GM19240 (cell line): ENCODE measurements around the gene TYSND1.
A peak's percentile ranks its signal among the peaks of the same experiment; 100 is the strongest.
"Not testable (repeated sequence)": the region's sequence is repeated elsewhere in the genome, so short reads cannot be mapped to it uniquely, and the experiment has no call there.

Experiments
- DNase-seq: peaks from one replicate; pipeline ENCODE4 v3.0.0; 2011; ENCODE audit warnings: low spot score; ENCODE audit not compliant: insufficient read length

Gene TYSND1

GRCh38 chr10:70146489-70147258 lies at the start of gene TYSND1:
Gene TYSND1, minus strand, starts transcription at chr10:70146700. Its CDS starts 114 bp downstream, at chr10:70146586.
- DNase-seq = peak; percentile 92

- DNase-seq = no peak
These were observed 46.9 kb upstream of the TYSND1 start for GRCh38 chr10:70193391-70193844.

- no peak for DNase-seq
These were observed 45.9 kb upstream of the TYSND1 start for GRCh38 chr10:70192326-70192968.

DNA sequence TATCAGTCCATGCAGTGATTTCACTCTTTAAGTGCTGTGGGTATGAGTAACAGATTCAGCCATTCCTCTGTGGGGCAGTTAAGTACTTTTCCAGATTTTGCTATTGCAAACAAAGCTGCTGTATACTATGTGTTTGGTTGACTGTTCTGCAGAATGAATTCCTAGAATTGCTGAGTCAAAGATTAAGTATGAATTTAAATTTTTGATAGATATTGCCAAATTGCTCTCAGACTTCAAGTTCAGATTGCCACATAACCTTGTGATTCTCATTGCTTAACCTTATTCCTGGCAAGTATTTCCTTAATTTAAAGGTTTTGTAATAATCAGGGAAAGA lies 45.4 kb upstream of the TYSND1 start:
- no peak for DNase-seq

GRCh38 chr10:70191161-70191971 lies 44.9 kb upstream of the TYSND1 start:
- no peak for DNase-seq

- DNase-seq = no peak
These were observed 44.1 kb upstream of the TYSND1 start for GRCh38 chr10:70190581-70190980.

GRCh38 chr10:70190102-70190501 lies 43.6 kb upstream of the TYSND1 start:
- DNase-seq = no peak

- no peak for DNase-seq
These were observed 42.3 kb upstream of the TYSND1 start for GRCh38 chr10:70188768-70189167.

- DNase-seq = no peak
These were observed 40.1 kb upstream of the TYSND1 start for GRCh38 chr10:70186571-70186970.

GRCh38 chr10:70186090-70186489 lies 39.6 kb upstream of the TYSND1 start:
- DNase-seq = no peak

- DNase-seq = no peak
These were observed 36.8 kb upstream of the TYSND1 start for GRCh38 chr10:70183304-70183703.

DNA sequence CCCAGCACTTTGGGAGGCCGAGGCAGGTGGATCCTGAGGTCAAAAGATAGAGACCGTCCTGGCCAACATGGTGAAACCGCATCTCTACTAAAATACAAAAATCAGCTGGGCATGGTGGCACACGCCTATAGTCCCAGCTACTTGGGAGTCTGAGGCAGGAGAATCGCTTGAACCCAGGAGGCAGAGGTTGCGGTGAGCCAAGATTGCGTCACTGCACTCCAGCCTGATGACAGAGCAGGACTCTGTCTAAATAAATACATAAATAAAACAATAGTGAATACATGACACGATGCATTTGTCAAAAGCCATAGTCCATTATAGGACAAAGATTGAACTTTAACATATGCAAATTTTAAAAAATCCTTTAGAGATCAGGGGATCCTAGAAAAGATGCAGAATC lies 32.7 kb upstream of the TYSND1 start:
- not testable (repeated sequence) for DNase-seq

- no peak for DNase-seq
These were observed 31.7 kb upstream of the TYSND1 start for GRCh38 chr10:70178139-70178725.

- DNase-seq = no peak
These were observed 29.9 kb upstream of the TYSND1 start for GRCh38 chr10:70176441-70176840.

DNA sequence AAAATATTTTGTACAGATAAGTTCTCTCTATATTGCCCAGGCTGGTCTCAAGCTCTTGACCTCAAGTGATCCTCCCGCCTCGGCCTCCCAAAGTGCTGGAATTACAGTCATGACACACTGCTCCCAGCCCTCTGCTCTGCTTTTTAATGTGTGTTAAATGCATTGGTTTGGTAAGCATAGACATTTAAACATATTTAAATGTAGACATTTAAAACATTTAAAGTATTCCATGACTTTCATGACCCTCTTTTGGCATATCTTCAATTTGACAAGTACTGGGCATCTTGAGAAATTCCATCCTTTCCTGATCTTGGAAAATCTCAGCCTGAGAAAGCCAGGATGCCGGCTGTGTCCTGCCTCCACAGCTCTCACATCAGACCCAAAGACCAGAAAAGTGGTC lies 29.0 kb upstream of the TYSND1 start:
- DNase-seq = no peak

DNA sequence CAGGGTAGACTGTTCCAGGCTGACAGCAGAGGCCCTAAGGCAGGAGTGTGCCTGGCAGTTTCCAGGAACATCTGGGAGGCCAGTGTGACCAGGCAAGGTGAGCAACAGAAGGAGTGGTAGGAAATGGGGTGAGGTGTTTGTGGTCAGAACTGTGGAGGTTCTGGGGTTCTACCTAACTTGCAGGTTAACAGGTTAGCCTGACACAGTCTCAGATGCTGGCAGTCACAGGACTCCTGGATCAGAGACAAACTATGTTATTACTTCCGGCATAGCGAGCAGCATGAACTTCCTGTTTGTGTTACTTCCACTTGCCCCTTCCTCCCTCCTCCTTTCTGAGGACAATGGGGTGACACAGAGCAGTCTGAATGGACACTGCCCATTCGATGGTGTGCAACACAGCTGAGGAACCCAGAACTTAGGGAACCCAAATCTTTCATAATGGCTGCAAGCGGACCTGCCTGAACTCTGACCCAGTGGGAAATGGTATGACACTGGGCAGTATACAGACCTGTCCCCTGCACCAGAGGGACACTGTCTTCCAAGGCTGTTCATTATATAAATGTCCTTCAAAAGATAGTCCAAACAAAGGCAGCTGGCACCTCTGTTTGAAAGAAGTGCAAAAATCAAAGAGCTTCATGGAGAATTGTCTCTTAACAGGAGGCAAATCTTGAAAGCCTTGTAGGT lies 27.7 kb upstream of the TYSND1 start:
- DNase-seq = no peak

DNA sequence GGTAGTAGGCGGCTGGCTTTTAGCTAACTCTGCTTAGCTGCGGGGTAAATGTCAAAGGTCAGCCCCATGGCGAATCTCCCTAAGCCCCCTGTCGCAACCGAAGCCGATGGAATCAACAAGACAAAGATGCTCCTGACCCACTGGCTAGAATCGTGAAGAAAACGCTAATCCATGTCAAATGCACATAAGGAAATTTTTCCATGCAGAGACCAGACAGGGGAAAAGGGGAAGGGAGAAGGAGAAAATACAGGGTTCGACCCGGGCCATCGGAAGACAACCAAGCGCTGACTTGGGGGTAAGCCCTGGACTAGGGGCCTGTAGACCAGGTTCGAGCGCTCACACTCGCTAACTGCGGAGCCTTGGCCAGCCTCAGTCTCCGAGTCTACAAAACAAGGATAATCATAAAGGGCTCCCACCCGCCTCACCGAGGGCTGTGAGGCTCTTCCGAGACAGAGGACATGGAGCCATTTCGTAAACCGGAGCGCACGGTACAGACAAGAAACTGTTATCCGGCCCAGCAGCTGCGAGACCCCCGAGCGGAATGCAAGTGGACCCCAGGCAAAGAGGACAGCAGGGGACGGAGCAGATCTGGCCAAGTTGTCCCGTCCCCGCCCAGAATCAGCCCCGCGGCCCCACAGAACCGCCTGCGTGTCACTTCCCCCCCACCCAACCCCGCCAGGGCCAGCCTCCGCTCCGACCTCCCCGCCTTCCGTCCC lies 23.3 kb upstream of the TYSND1 start:
- no peak for DNase-seq

GRCh38 chr10:70169011-70169410 lies 22.5 kb upstream of the TYSND1 start:
- no peak for DNase-seq

GRCh38 chr10:70167246-70167645 lies 20.7 kb upstream of the TYSND1 start:
- DNase-seq = no peak

- DNase-seq = no peak
These were observed 19.9 kb upstream of the TYSND1 start for GRCh38 chr10:70166394-70166793.

GRCh38 chr10:70164163-70164562 lies 17.7 kb upstream of the TYSND1 start:
- no peak for DNase-seq
